ENCODE results near the gene KDM6B.

DNA sequence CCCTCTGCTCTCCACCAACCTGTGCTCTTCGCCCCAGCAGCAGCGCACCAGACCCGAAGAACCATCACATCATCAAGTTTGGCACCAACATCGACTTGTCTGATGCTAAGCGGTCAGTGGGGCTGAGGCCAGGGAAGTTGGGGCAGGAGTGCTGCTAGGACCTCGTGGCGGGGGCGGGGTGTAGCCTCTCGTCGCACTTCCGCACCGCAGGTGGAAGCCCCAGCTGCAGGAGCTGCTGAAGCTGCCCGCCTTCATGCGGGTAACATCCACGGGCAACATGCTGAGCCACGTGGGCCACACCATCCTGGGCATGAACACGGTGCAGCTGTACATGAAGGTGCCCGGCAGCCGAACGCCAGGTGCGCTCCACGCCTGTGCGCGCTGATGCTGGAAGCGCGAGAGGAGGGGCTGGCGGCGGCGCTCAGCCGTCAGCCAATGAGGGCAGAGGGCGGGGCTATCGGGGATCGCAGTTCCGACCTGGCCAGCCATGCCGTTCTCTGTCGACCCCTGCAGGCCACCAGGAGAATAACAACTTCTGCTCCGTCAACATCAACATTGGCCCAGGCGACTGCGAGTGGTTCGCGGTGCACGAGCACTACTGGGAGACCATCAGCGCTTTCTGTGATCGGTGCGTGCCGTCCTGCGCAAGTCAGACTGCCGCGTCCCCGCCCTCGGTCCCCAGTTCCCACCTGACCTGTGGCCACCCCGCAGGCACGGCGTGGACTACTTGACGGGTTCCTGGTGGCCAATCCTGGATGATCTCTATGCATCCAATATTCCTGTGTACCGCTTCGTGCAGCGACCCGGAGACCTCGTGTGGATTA is 17.6 kb downstream of the KDM6B start:
- TF ChIP-seq, protein P1, sequence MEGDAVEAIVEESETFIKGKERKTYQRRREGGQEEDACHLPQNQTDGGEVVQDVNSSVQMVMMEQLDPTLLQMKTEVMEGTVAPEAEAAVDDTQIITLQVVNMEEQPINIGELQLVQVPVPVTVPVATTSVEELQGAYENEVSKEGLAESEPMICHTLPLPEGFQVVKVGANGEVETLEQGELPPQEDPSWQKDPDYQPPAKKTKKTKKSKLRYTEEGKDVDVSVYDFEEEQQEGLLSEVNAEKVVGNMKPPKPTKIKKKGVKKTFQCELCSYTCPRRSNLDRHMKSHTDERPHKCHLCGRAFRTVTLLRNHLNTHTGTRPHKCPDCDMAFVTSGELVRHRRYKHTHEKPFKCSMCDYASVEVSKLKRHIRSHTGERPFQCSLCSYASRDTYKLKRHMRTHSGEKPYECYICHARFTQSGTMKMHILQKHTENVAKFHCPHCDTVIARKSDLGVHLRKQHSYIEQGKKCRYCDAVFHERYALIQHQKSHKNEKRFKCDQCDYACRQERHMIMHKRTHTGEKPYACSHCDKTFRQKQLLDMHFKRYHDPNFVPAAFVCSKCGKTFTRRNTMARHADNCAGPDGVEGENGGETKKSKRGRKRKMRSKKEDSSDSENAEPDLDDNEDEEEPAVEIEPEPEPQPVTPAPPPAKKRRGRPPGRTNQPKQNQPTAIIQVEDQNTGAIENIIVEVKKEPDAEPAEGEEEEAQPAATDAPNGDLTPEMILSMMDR (IDR thresholded peaks at IDR 0.05; ENCODE audit: low read length), result peak; percentile 91
- no peak for TF ChIP-seq EZH2 (optimal IDR thresholded peaks at IDR 0.05; ENCODE audit: low read depth, low read length)

Data from MM.1S (cell line).